LNCaP clone FGC (cell line): ENCODE data around the gene MST1R.

ENCODE experiments used
- DNase-seq: peaks from one replicate; pipeline ENCODE4 v3.0.0-alpha.2; 2011; ENCODE audit warnings: low read depth
- H3K4me3 ChIP-seq: 2 replicates; pipeline ENCODE4 v1.5.1; 2011; ENCODE audit warnings: mild to moderate bottlenecking, low read depth, low read length, control low read depth
- CTCF ChIP-seq: IDR thresholded peaks from 2 replicates; pipeline ENCODE4 v1.5.1; 2012; ENCODE audit warnings: mild to moderate bottlenecking; ENCODE audit not compliant: control insufficient read depth, insufficient read depth; ENCODE audit errors: extremely low read depth

Gene MST1R

DNA sequence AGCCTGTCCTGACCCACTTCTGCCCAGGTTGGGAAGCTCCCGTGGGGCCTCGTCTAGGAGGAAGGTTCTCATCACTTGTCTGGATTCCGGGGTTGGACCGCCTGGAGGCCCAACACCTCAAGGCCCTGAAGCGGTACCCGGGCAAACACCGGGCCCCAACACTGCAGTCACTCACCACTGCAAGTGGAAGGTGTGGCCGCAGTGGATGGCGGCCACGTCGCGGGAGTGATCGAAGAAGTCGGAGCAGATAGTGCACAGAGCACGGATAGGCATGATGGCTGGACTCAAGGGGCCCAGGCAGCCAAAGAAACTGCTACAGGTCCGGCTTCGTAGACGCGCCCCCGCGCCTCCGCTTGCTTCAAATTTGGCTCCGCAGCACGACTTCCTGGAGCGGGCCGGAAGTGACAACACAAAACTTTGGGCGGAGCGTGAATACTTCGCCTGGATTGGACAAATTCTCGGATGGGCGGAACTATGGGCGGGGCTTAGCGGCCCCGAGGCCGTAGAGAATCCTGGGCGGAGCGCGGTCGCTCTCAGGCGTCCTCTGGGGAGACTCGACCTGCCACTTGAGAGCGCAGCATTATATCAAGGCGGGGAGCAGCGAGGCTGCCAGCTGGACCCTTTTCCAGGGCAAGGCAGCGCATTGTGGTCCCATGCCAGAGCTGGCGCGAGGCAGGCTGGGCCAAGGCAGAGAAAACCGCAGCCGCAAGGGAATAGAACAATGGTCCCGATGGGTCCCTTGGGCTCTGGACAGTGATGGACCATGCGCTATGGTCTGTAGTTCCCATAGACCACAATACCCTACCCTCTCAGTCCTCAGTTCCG is 47.3 kb downstream of the MST1R start, which contains the start of gene TRAIP:
Gene TRAIP (minus strand): TSS at position 384 of the 825 bp plus-strand sequence. CDS start 111 bp downstream, at position 273.
- DNase-seq = peak; percentile 69
- TF ChIP-seq CTCF = peak; percentile 23
- peak within 1 kb of the TSS; percentile 79 for H3K4me3 ChIP-seq

DNA sequence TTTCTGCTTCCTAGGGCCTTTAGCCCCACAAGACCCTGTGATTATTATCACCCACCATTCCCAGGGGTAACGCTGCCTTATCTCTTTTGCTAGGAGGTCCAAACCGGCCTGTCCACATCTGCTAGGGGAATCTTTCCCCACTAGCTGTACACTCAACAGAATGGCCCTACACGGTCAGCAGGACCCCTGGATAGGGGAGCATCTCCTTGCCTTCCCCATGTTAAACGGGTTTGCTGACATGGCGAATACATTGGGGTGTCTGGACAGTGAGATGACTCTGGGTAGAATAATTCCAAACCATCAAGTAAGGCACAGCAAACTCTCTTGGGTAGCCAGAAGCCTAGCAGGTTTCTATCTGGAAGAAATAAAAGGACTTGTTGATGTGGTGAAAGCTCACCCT is 48.0 kb downstream of the MST1R start:
- no peak for TF ChIP-seq CTCF
- DNase-seq = no peak

GRCh38 chr3:49845694-49846093 is 58.0 kb downstream of the MST1R start:
- DNase-seq = no peak
- no peak for TF ChIP-seq CTCF
- H3K4me3 ChIP-seq = no peak overlapping the region

More for the DNA sequence above, 48.0 kb downstream of the MST1R start:
- H3K4me3 ChIP-seq = peak overlapping the region; percentile 79

DNA sequence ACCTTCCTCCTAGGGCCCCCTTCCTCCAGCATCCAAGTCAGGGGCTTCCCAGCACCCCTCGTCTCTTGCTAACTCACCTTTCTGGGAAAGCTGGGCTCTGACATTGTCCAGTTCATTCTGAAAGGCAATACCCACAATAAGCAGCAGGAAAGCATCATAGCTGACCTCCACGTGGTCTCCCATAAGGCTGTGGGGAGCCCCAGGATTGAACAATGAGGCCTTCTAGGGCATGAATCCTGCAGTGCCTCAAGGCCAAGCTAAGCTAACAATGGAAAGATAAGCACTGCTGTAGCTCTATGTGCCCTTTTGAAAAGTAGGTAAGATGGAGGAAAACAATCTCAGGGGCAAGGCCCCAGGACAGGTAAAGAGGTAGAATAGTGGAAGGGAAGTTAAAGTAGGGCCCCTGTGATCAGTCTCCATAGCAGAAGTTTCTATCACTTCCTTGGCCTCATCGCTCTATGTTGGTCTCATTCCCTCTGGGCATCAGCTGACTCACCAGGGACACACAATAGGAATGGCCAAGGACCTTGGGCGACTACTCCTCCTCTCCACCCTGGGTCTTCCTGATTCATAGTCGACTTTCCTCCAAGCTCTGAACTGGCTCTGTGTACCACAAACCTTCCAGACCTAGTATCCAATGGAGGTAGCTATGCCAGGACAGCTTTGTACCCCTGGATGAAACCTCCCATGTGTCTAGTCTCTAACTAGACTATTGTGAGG is 59.0 kb downstream of the MST1R start:
- no peak for TF ChIP-seq CTCF
- DNase-seq = no peak
- no peak overlapping the region for H3K4me3 ChIP-seq

DNA sequence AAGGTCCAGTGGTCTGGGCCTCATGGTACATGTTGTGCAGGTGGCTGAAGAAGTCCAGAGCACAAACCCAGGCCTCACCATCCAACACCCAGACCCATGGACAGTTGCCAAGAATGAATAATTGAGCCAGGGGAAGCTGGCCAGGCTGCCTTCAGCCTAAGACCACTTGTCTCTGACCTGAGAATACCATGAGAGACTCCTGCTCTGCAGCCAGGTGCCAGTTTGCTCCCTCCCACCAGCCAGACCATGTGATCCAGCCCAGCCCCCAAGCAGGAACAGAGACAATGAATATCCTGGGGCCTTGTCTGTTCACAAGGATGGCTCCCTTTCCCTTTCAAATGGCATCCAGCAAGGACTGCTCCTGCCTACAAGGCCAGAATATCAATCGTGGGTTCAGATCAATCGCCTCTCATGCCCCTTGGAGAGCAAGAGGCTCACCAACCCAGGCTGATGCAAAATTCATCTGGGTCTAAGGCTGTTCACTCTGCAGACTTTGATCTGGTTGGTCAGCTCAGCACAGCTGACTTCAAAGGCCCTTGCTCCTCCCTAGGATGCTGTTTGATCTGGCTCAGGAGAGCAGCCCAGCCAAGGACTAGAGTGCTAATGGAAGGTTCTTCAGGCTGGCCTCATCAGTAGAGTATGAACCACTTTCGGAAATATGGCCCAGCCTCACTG is 60.7 kb downstream of the MST1R start:
- no peak overlapping the region for H3K4me3 ChIP-seq
- no peak for DNase-seq
- TF ChIP-seq CTCF = no peak

DNA sequence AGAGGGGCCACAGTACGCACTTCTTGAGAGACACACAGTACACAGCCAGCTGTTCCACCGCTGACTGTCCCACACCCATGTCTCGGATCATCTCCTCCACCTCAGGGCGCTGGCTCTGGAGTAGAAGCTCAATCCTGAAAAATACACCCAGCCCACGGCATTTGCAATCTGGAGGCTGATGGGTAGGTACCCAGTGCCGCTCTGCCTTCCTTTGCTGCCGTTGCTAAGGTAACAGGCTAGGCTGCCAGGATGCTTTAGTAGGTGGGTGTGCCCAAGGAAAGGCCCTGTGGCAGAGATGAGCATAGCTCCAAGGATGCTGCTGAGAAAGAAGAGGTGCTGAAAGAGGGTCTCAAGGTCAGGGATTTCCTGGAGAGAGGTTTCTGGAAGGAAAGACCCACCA is 61.9 kb downstream of the MST1R start:
- no peak for TF ChIP-seq CTCF
- H3K4me3 ChIP-seq = no peak overlapping the region
- no peak for DNase-seq
